Measurements from ENCODE around the gene ASB6.

- TF ChIP-seq CTCF (IDR thresholded peaks at IDR 0.05) = no peak
- no peak for TF ChIP-seq POLR2A (IDR thresholded peaks at IDR 0.05)
Measured at GRCh38 chr9:129677456-129677855, 35.5 kb upstream of the ASB6 start.

All from thyroid gland (tissue), 4 donors.